Activated CD8-positive, alpha-beta memory T cell treated with anti-CD3 and anti-CD28 coated beads for 36 hours (primary cell): ENCODE data around the gene CDC73. TPM values are rescaled to one million over a fixed set of nuclear protein-coding genes. Genes with fewer than 3 reads are reported as not detected.
"Not testable (repeated sequence)": the region's sequence is repeated elsewhere in the genome, so short reads cannot be mapped to it uniquely, and the experiment has no call there.

Experiments
- CTCF ChIA-PET: fragments of 350-600 bp; sonication (Branson Sonifier 250); formaldehyde crosslinking; loops from one replicate; lab custom pipeline; 2021; ENCODE audit warnings: antibody characterized with exemption; lab: Charles Lee
- POLR2A ChIA-PET: fragments of 350-600 bp; sonication (Branson Sonifier 250); formaldehyde crosslinking; loops from one replicate; lab custom pipeline; 2021; ENCODE audit warnings: antibody characterized with exemption; lab: Charles Lee
- total RNA-seq, 2 experiments: library from RNA; stranded (reverse); gene quantifications; one replicate each; pipeline ENCODE4 v1.2.3, GENCODE V29; 2021

CDC73 gene
- total RNA-seq, 2 experiments from 2014 or later: 49.1 to 52.7 TPM

DNA sequence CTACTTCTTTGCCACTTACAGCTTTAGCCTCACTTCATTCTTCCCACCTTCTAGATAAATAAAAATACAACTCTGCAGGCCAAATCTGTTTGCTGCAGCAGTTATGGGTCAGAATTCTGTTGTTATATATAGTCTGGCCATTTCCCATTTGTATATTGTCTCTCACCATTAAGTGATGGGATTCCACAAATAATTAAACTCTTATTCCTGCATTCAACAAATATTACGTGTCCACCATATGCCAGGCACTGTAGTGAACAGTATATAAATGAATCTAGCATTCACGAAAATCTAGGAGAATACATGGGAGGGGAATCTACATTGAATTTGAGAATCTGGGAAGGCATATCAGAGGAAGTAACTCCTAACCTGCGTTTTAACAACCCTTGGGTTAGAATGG is 11.0 kb upstream of the CDC73 start:
- POLR2A ChIA-PET: no interaction called here
- CTCF ChIA-PET: no interaction called here

GRCh38 chr1:193111641-193112090 is 10.2 kb upstream of the CDC73 start:
- CTCF ChIA-PET: no interaction called here
- POLR2A ChIA-PET: no interaction called here

- ChIA-PET CTCF (interaction anchor here (0.5 to 1.1 kb wide), 2 partner anchors 14 to 931 kb away, joined by 3 read pairs; no protein-coding TSS in a partner anchor), POLR2A (no interaction called here)
These were observed 8.4 kb upstream of the CDC73 start for GRCh38 chr1:193113258-193113991.

GRCh38 chr1:193113992-193114332 is 7.9 kb upstream of the CDC73 start:
- CTCF ChIA-PET: interaction anchor here (0.5 to 1.1 kb wide), 2 partner anchors 14 to 930 kb away, joined by 3 read pairs; no protein-coding TSS in a partner anchor
- POLR2A ChIA-PET: no interaction called here

GRCh38 chr1:193114485-193115095 is 7.2 kb upstream of the CDC73 start:
- CTCF ChIA-PET: no interaction called here

GRCh38 chr1:193115629-193116227 is 6.1 kb upstream of the CDC73 start:
- CTCF ChIA-PET: no interaction called here
- POLR2A ChIA-PET: no interaction called here

More at GRCh38 chr1:193114485-193115095, 7.2 kb upstream of the CDC73 start:
- POLR2A ChIA-PET: no interaction called here

DNA sequence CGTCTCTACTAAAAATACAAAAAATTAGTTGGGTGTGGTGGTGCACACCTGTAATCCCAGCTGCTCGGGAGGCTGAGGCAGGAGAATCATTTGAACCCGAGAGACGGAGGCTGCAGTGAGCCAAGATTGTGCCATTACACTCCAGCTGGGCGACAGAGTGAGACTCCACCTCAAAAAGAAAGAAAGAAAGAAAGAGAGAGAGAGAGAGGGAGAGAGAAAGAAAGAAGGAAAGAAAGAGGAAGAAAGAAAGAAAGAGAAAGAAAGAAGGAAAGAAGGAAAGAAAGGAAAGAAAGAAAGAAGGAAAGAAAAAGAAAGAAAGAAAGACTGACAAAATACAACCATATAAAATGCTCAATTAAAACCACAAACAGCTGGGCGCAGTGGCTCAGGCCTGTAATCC is 4.7 kb upstream of the CDC73 start:
- POLR2A ChIA-PET: not testable (repeated sequence)
- CTCF ChIA-PET: interaction anchor here (0.7 kb wide), 1 partner anchor 23 kb away, joined by 3 read pairs; no protein-coding TSS in a partner anchor

GRCh38 chr1:193118194-193118593 is 3.6 kb upstream of the CDC73 start:
- CTCF ChIA-PET: no interaction called here

GRCh38 chr1:193118803-193119730 is 2.8 kb upstream of the CDC73 start:
- CTCF ChIA-PET: interaction anchor here (0.6 to 1.0 kb wide), 2 partner anchors 11 to 16 kb away, joined by 3 read pairs; no protein-coding TSS in a partner anchor

More at GRCh38 chr1:193118194-193118593, 3.6 kb upstream of the CDC73 start:
- POLR2A ChIA-PET: no interaction called here

GRCh38 chr1:193120604-193121166 is 1.1 kb upstream of the CDC73 start:
- ChIA-PET CTCF (interaction anchor here (0.6 kb wide), 1 partner anchor 286 kb away, joined by 3 read pairs; no protein-coding TSS in a partner anchor), POLR2A (interaction anchor here (1.5 kb wide), 1 partner anchor 16 kb away, joined by 8 read pairs; the partner anchor contains the start of gene GLRX2)

More at GRCh38 chr1:193118803-193119730, 2.8 kb upstream of the CDC73 start:
- POLR2A ChIA-PET: no interaction called here

GRCh38 chr1:193123751-193124150 is 1.9 kb downstream of the CDC73 start:
- ChIA-PET POLR2A (interaction anchor here (3.2 kb wide), 1 partner anchor 65 kb away, joined by 23 read pairs; the partner anchor contains the start of genes RO60 and UCHL5), CTCF (interaction anchor here (0.8 to 1.4 kb wide), 5 partner anchors 18 to 766 kb away, joined by 3 to 5 read pairs (median 3); partner anchors contain the start of genes GLRX2 and UCHL5)

DNA sequence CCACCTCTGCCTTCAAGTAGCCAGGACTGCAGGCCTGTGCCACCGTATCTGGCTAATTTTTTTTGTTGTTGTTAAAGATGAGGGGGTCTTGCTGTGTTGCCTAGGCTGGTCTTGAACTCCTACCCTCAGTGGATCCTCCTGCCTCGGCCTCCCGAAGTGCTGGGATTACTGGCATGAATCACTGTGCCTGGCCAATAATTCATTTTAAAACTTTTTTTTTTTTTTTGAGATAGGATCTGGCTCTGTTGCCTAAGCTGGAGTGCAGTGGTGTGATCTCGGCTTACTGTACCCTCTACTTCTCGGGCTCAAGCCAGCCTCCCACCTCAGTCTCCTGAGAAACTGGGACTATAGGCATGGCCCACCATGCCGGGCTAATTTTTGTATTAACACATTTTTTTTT is 3.5 kb downstream of the CDC73 start:
- CTCF ChIA-PET: interaction anchor here (1.2 kb wide), 1 partner anchor 21 kb away, joined by 3 read pairs; the partner anchor contains the start of gene GLRX2
- POLR2A ChIA-PET: no interaction called here

DNA sequence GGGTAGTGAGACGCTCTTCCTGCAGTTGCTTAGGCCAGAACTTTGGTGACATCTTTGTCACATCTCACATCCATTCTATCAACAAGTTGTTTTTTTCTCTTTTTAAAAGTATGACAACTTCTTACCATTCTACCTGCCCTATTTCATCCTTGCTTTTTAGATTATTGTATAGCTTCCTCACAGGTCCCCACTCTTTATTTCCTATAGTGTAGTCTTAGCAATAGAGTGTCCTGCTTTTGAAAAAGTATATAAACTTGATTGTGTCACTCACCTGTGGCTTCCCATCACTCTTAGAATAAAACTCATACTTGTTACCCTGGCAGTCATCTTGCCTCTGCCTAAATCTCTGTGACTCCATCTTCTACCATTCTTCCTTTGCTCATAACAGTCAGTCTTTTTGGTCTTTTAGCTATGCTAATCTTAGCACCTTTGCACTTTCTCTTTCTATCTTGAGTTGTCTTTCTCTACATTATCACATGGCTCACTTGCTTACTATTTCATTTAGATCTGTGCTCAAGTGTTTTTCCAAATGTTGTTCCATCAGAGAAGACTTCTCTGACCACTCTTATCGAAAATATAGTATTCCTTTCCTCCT is 9.5 kb downstream of the CDC73 start:
- ChIA-PET POLR2A (no interaction called here), CTCF (no interaction called here)

GRCh38 chr1:193140254-193140653 is 18.4 kb downstream of the CDC73 start:
- CTCF ChIA-PET: no interaction called here

DNA sequence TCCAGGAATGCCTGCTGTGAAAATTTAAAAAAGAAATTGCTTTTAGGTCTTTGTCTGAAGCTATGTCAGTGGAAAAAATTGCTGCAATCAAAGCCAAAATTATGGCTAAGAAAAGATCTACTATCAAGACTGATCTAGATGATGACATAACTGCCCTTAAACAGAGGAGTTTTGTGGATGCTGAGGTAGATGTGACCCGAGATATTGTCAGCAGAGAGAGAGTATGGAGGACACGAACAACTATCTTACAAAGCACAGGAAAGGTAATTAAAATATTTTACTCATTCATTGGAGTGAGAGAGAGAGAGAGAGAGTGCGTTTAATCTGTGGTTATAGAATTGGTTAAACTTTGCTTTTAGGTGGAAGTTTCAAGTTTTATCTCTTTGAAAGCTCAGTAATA is 20.0 kb downstream of the CDC73 start:
- CTCF ChIA-PET: interaction anchor here (0.6 kb wide), 1 partner anchor 52 kb away, joined by 3 read pairs; no protein-coding TSS in a partner anchor
- POLR2A ChIA-PET: interaction anchor here (0.6 kb wide), 1 partner anchor 12 kb away, joined by 3 read pairs; no protein-coding TSS in a partner anchor

More at GRCh38 chr1:193140254-193140653, 18.4 kb downstream of the CDC73 start:
- POLR2A ChIA-PET: no interaction called here

- POLR2A ChIA-PET: interaction anchor here (0.6 kb wide), 1 partner anchor 13 kb away, joined by 3 read pairs; no protein-coding TSS in a partner anchor
- CTCF ChIA-PET: no interaction called here
These were observed 20.6 kb downstream of the CDC73 start for GRCh38 chr1:193142409-193142808.

DNA sequence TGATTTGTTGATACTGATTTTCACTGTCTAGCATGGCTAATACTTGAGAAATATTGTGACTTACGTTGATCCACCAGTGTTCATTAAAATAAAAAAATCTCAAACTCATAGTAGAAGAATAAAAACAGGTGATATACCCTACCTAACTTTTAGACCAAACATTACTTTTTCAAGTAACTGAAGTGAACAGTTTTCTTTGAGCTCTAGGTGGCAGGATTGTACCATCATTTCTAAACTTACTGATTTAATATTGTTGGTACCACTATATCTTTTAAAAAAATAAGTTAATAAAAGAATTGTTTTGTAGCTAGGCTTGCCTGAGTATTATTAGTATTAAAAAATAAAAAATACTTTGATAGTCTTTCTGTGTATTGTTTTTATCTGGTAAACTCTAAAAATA is 21.5 kb downstream of the CDC73 start:
- CTCF ChIA-PET: no interaction called here

More for the DNA sequence above, 21.5 kb downstream of the CDC73 start:
- POLR2A ChIA-PET: no interaction called here
